Measurements from ENCODE around the gene BLVRA. TPM values are rescaled to one million over a fixed set of nuclear protein-coding genes. Genes with fewer than 3 reads are reported as not detected.
A peak's percentile ranks its signal among the peaks of the same experiment; 100 is the strongest.

BLVRA gene
- total RNA-seq, 1 experiment from 2014 or later, result 36.4 TPM

GRCh38 chr7:43716598-43716997, 41.9 kb upstream of the BLVRA start:
- peaks cover 9% of the 10 kb centered on the region; the same call in 1 of the 2 replicates for H3F3A ChIP-seq (ENCODE audit: insufficient read depth, low read depth)
- no peak for TF ChIP-seq EZH2 (IDR thresholded peaks at IDR 0.05; ENCODE audit: low read depth)
- no peak for TF ChIP-seq CTCF (conservative IDR thresholded peaks at IDR 0.05)
- H3K36me3 ChIP-seq (ENCODE audit: low read depth), result peaks cover 39% of the 10 kb centered on the region
- H3K4me2 ChIP-seq, result no peak overlapping the region
- H4K20me1 ChIP-seq (ENCODE audit: insufficient read depth), result peaks cover 13% of the 10 kb centered on the region; the same call in 1 of the 2 replicates
- intact Hi-C loops (cut with micrococcal nuclease; ENCODE audit: unreplicated experiment), result no loop called here
- POLR2A ChIA-PET (ENCODE audit: unreplicated experiment), result no interaction called here
- CTCF ChIA-PET, result interaction anchor here (0.7 kb wide), 1 partner anchor 134 kb away, joined by 3 read pairs; the partner anchor contains the start of gene STK17A
- DNase-seq, result no peak
- H3K4me1 ChIP-seq (replicated peaks; ENCODE audit: insufficient read depth), result peaks cover 20% of the 10 kb centered on the region
- no peaks in the 10 kb centered on the region for H3K9me2 ChIP-seq (ENCODE audit: insufficient read depth)
- H3K79me2 ChIP-seq (ENCODE audit: low read depth), result peaks cover 97% of the 10 kb centered on the region
- no TSS peak for BruUV-seq (replicated peaks)
- no peaks in the 10 kb centered on the region for H3K27me3 ChIP-seq (ENCODE audit: insufficient read depth, low read depth)
- H3K9me3 ChIP-seq (ENCODE audit: insufficient read depth, low read depth), result peaks cover 9% of the 10 kb centered on the region
- H3K4me3 ChIP-seq, result no peak overlapping the region
- H2AFZ ChIP-seq, result no peak overlapping the region
- no peak overlapping the region for H3K27ac ChIP-seq

- intact Hi-C loops (cut with micrococcal nuclease; ENCODE audit: unreplicated experiment), result loop anchor here (1.0 to 10.0 kb wide), 2 partner anchors 234 to 780 kb away; no protein-coding TSS in a partner anchor
- POLR2A ChIA-PET (ENCODE audit: unreplicated experiment), result interaction anchor here (0.8 kb wide), 1 partner anchor 126 kb away, joined by 50 read pairs; no protein-coding TSS in a partner anchor
- H3K4me1 ChIP-seq (replicated peaks; ENCODE audit: insufficient read depth), result peaks cover 26% of the 10 kb centered on the region
Measured at GRCh38 chr7:43721193-43721806, 37.2 kb upstream of the BLVRA start.

GRCh38 chr7:43723007-43723341, 35.5 kb upstream of the BLVRA start:
- no TSS peak for BruUV-seq (replicated peaks)
- Histone ChIP-seq H3K4me2 (no peak overlapping the region), H2AFZ (no peak overlapping the region), H3K4me3 (no peak overlapping the region), H3K4me1 (replicated peaks; ENCODE audit: insufficient read depth) (peaks cover 42% of the 10 kb centered on the region), H3K36me3 (ENCODE audit: low read depth) (peaks cover 25% of the 10 kb centered on the region), H3K9me3 (ENCODE audit: insufficient read depth, low read depth) (peaks cover 3% of the 10 kb centered on the region; the same call in 1 of the 2 replicates), H3K27ac (no peak overlapping the region), H3F3A (ENCODE audit: insufficient read depth, low read depth) (0 out of 2 replicates have a peak, but pooled peaks cover 9% of the 10 kb centered on the region), H3K79me2 (ENCODE audit: low read depth) (peaks cover 100% of the 10 kb centered on the region), H3K9me2 (ENCODE audit: insufficient read depth) (no peaks in the 10 kb centered on the region), H3K27me3 (ENCODE audit: insufficient read depth, low read depth) (no peaks in the 10 kb centered on the region), H4K20me1 (ENCODE audit: insufficient read depth) (peaks cover 28% of the 10 kb centered on the region)
- CTCF ChIA-PET, result interaction anchor here (0.7 kb wide), 1 partner anchor 140 kb away, joined by 3 read pairs; the partner anchor contains the start of gene STK17A
- TF ChIP-seq EZH2 (IDR thresholded peaks at IDR 0.05; ENCODE audit: low read depth) (no peak), CTCF (conservative IDR thresholded peaks at IDR 0.05) (no peak)
- intact Hi-C loops (cut with micrococcal nuclease; ENCODE audit: unreplicated experiment), result loop anchor here (10.0 kb wide), 1 partner anchor 232 kb away; no protein-coding TSS in a partner anchor
- DNase-seq, result no peak
- POLR2A ChIA-PET (ENCODE audit: unreplicated experiment), result no interaction called here

More at GRCh38 chr7:43721193-43721806, 37.2 kb upstream of the BLVRA start:
- peak; percentile 95 for TF ChIP-seq CTCF (conservative IDR thresholded peaks at IDR 0.05)
- TF ChIP-seq EZH2 (IDR thresholded peaks at IDR 0.05; ENCODE audit: low read depth), result no peak
- DNase-seq, result peak in 1 of 2 experiments; percentile 44
- Histone ChIP-seq H3F3A (ENCODE audit: insufficient read depth, low read depth) (0 out of 2 replicates have a peak, but pooled peaks cover 9% of the 10 kb centered on the region), H3K36me3 (ENCODE audit: low read depth) (peaks cover 21% of the 10 kb centered on the region), H3K9me2 (ENCODE audit: insufficient read depth) (no peaks in the 10 kb centered on the region), H3K27me3 (ENCODE audit: insufficient read depth, low read depth) (no peaks in the 10 kb centered on the region), H3K79me2 (ENCODE audit: low read depth) (peaks cover 100% of the 10 kb centered on the region), H2AFZ (no peak overlapping the region), H3K9me3 (ENCODE audit: insufficient read depth, low read depth) (peaks cover 5% of the 10 kb centered on the region), H4K20me1 (ENCODE audit: insufficient read depth) (peaks cover 22% of the 10 kb centered on the region), H3K4me3 (no peak overlapping the region), H3K27ac (no peak overlapping the region), H3K4me2 (no peak overlapping the region)
- CTCF ChIA-PET, result interaction anchor here (0.6 to 2.5 kb wide), 3 partner anchors 42 to 222 kb away, joined by 6 to 12 read pairs (median 11); partner anchors contain the start of gene STK17A
- BruUV-seq (replicated peaks), result no TSS peak
